Endothelial cell of umbilical vein (primary cell): ENCODE data around the gene MAST4.

Experiments
- EZH2 ChIP-seq: IDR thresholded peaks from 2 replicates; pipeline ENCODE4 v1.6.1; 2012; ENCODE audit warnings: borderline replicate concordance, low read depth, mild to moderate bottlenecking, moderate library complexity, low read length, inconsistent platforms; ENCODE audit not compliant: severe bottlenecking
- FOS ChIP-seq: IDR thresholded peaks from 2 replicates; pipeline ENCODE4 v1.6.1; 2011; ENCODE audit warnings: mild to moderate bottlenecking, low read length, moderate library complexity, borderline replicate concordance; ENCODE audit not compliant: insufficient read depth
- GATA2 ChIP-seq: IDR thresholded peaks from 2 replicates; pipeline ENCODE4 v1.7.0; 2011; ENCODE audit warnings: low read depth, mild to moderate bottlenecking, moderate library complexity, mixed read lengths, low read length; ENCODE audit not compliant: insufficient read length, insufficient read depth
- POLR2A ChIP-seq: IDR thresholded peaks from 2 replicates; pipeline ENCODE4 v1.6.1; 2012; ENCODE audit warnings: low read depth, mild to moderate bottlenecking, control low read depth, low read length
- POLR2AphosphoS5 ChIP-seq: IDR thresholded peaks from 2 replicates; pipeline ENCODE4 v1.6.1; 2012; ENCODE audit warnings: low read depth, mild to moderate bottlenecking, control low read depth, low read length, moderate library complexity; ENCODE audit not compliant: insufficient read depth
- TF ChIP-seq, protein P1 (sequence below), 2 donors: IDR thresholded peaks; 1 replicate in 1 of 2; 2 replicates in 1 of 2; pipeline ENCODE4 v1.5.1; 2011; ENCODE audit warnings: low read length in 2 of 2, mild to moderate bottlenecking in 2 of 2, moderate library complexity in 2 of 2, control low read depth in 1 of 2, inconsistent platforms in 1 of 2, low read depth in 1 of 2; ENCODE audit not compliant: insufficient read depth in 1 of 2; ENCODE audit errors: extremely low read depth in 1 of 2
- TF ChIP-seq, protein P2 (sequence below): IDR thresholded peaks from 2 replicates; pipeline ENCODE4 v1.6.1; 2011; ENCODE audit not compliant: insufficient read depth, insufficient read length

GRCh38 chr5:67004730-67005350, 408.6 kb downstream of the MAST4 start:
- TF ChIP-seq, protein P1, sequence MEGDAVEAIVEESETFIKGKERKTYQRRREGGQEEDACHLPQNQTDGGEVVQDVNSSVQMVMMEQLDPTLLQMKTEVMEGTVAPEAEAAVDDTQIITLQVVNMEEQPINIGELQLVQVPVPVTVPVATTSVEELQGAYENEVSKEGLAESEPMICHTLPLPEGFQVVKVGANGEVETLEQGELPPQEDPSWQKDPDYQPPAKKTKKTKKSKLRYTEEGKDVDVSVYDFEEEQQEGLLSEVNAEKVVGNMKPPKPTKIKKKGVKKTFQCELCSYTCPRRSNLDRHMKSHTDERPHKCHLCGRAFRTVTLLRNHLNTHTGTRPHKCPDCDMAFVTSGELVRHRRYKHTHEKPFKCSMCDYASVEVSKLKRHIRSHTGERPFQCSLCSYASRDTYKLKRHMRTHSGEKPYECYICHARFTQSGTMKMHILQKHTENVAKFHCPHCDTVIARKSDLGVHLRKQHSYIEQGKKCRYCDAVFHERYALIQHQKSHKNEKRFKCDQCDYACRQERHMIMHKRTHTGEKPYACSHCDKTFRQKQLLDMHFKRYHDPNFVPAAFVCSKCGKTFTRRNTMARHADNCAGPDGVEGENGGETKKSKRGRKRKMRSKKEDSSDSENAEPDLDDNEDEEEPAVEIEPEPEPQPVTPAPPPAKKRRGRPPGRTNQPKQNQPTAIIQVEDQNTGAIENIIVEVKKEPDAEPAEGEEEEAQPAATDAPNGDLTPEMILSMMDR (IDR thresholded peaks at IDR 0.05; ENCODE audit: extremely low read depth in 1 of 2, insufficient read depth in 1 of 2, low read depth in 1 of 2, low read length in 2 of 2): no peak
- TF ChIP-seq POLR2A (no peak), EZH2 (no peak), POLR2AphosphoS5 (no peak), FOS (no peak), GATA2 (no peak)
- TF ChIP-seq, protein P2, sequence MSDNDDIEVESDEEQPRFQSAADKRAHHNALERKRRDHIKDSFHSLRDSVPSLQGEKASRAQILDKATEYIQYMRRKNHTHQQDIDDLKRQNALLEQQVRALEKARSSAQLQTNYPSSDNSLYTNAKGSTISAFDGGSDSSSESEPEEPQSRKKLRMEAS: no peak
